ENCODE results near the gene RPL29.

GRCh38 chr3:51958603-51959521 is 36.8 kb downstream of the RPL29 start:
- TF ChIP-seq USF2 (IDR thresholded peaks at IDR 0.05; ENCODE audit: low read depth, low read length) (no peak), USF2 (CRISPR knock-in tag; IDR thresholded peaks at IDR 0.05; ENCODE audit: borderline replicate concordance) (no peak), POLR2AphosphoS5 (IDR thresholded peaks at IDR 0.05; ENCODE audit: low read depth, low read length) (no peak), EZH2 (conservative IDR thresholded peaks at IDR 0.05; ENCODE audit: low read depth, low read length) (no peak)

Data from HepG2 (cell line).